Measurements from ENCODE around the gene TMEM234. TPM values are rescaled to one million over a fixed set of nuclear protein-coding genes. Genes with fewer than 3 reads are reported as not detected.

Gene TMEM234
- total RNA-seq, 4 donors from 2014 or later = 3.5 to 17.9 (median 9.9) TPM

DNA sequence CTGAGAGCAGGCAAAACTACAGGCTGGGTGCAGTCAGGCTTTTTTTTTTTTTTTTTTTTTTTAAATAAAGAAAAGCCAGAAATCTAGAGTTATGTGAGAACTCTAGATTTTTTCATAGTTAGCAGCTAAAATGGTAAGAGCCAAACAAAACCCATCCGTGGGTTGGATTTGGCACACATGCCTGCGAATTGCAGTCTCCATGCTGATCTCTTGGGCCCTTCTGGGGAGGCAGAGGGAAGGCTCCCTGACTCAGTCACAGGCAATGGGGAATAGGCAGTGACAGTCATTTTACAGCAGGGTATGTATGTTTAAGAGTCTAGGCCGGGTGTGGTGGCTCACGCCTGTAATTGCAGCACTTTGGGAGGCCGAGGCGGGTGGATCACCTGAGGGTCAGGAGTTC is 40.1 kb downstream of the TMEM234 start:
- Histone ChIP-seq H3K36me3 (peaks cover 0 to 60% of the 10 kb centered on the region in 2 donors), H3K27ac (no peak overlapping the region), H3K4me3 (peak overlapping the region in 1 of 2 donors; percentile 71), H3K4me1 (peaks cover 7 to 76% (median 23%) of the 10 kb centered on the region in 3 donors), H3K9me3 (no peaks in the 10 kb centered on the region), H3K27me3 (no peaks in the 10 kb centered on the region)
- TF ChIP-seq EP300 (IDR thresholded peaks at IDR 0.05) (no peak), POLR2AphosphoS5 (IDR thresholded peaks at IDR 0.05) (no peak), POLR2A (IDR thresholded peaks at IDR 0.05) (no peak)
- TF ChIP-seq, protein P1, sequence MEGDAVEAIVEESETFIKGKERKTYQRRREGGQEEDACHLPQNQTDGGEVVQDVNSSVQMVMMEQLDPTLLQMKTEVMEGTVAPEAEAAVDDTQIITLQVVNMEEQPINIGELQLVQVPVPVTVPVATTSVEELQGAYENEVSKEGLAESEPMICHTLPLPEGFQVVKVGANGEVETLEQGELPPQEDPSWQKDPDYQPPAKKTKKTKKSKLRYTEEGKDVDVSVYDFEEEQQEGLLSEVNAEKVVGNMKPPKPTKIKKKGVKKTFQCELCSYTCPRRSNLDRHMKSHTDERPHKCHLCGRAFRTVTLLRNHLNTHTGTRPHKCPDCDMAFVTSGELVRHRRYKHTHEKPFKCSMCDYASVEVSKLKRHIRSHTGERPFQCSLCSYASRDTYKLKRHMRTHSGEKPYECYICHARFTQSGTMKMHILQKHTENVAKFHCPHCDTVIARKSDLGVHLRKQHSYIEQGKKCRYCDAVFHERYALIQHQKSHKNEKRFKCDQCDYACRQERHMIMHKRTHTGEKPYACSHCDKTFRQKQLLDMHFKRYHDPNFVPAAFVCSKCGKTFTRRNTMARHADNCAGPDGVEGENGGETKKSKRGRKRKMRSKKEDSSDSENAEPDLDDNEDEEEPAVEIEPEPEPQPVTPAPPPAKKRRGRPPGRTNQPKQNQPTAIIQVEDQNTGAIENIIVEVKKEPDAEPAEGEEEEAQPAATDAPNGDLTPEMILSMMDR (IDR thresholded peaks at IDR 0.05) = no peak
- no peak for ATAC-seq
- WGBS, 2 donors (ENCODE audit: low coverage in 1 of 2) = 46 to 63% methylated on average over 2 of the region's 6 CpGs

DNA sequence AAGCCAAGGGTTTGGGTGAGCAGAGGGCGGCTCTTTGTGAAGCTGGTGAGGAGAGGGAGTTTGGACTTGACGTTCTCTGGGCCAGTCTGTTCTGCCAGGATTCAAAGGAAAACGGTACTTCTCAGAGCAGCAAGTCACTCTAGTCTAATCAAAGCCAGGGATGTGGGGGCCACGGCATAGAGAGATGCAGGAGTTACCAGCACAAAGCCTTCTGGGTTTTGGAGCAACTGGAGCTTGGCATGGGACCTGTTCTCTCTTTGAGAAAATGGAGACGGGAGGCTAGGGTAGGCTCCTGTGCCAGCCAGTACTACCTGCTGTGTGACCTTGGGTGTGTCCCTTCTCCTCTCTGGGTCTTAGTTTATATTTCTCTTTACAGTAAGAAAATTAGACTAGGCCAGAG is 40.6 kb downstream of the TMEM234 start:
- no peak for ATAC-seq
- peaks cover 0 to 55% of the 10 kb centered on the region in 2 donors for H3K36me3 ChIP-seq
- 60 to 74% methylated on average over 1 to 4 of the region's 5 CpGs for WGBS, 2 donors (ENCODE audit: low coverage in 1 of 2)
- H3K27me3 ChIP-seq = no peaks in the 10 kb centered on the region
- peaks cover 7 to 72% (median 23%) of the 10 kb centered on the region in 3 donors for H3K4me1 ChIP-seq
- peak overlapping the region in 1 of 2 donors; percentile 71 for H3K4me3 ChIP-seq
- peak overlapping the region in 3 of 4 donors; percentile 93 to 96 (median 96) for H3K27ac ChIP-seq
- TF ChIP-seq POLR2AphosphoS5 (IDR thresholded peaks at IDR 0.05) (no peak), EP300 (IDR thresholded peaks at IDR 0.05) (no peak), POLR2A (IDR thresholded peaks at IDR 0.05) (no peak)
- TF ChIP-seq, protein P1 (IDR thresholded peaks at IDR 0.05) = no peak
- H3K9me3 ChIP-seq = no peaks in the 10 kb centered on the region

DNA sequence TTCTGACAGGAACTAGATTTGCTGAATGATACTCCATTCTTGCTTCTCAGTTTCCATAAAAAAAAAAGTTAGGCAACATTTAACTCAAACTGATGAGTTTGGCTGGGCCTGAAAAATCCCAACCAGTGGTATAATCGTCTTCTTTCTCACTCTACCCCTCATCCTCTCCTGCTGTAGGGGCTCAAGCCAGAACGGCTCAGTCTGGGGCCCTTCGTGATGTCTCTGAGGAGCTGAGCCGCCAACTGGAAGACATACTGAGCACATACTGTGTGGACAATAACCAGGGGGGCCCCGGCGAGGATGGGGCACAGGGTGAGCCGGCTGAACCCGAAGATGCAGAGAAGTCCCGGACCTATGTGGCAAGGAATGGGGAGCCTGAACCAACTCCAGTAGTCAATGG is 41.1 kb downstream of the TMEM234 start:
- peak overlapping the region in 3 of 4 donors; percentile 93 to 96 (median 96) for H3K27ac ChIP-seq
- no peak for ATAC-seq
- TF ChIP-seq POLR2A (IDR thresholded peaks at IDR 0.05) = no peak
- TF ChIP-seq EP300 (IDR thresholded peaks at IDR 0.05) = no peak
- TF ChIP-seq, protein P1 (IDR thresholded peaks at IDR 0.05) = no peak
- TF ChIP-seq POLR2AphosphoS5 (IDR thresholded peaks at IDR 0.05) = no peak
- H3K27me3 ChIP-seq = no peaks in the 10 kb centered on the region
- 13 to 14% methylated on average over 1 of the region's 9 CpGs for WGBS, 2 donors (ENCODE audit: low coverage in 1 of 2)
- H3K4me3 ChIP-seq = peak overlapping the region in 1 of 2 donors; percentile 71
- peaks cover 0 to 50% of the 10 kb centered on the region in 2 donors for H3K36me3 ChIP-seq
- H3K4me1 ChIP-seq = peaks cover 7 to 69% (median 23%) of the 10 kb centered on the region in 3 donors
- H3K9me3 ChIP-seq = no peaks in the 10 kb centered on the region

DNA sequence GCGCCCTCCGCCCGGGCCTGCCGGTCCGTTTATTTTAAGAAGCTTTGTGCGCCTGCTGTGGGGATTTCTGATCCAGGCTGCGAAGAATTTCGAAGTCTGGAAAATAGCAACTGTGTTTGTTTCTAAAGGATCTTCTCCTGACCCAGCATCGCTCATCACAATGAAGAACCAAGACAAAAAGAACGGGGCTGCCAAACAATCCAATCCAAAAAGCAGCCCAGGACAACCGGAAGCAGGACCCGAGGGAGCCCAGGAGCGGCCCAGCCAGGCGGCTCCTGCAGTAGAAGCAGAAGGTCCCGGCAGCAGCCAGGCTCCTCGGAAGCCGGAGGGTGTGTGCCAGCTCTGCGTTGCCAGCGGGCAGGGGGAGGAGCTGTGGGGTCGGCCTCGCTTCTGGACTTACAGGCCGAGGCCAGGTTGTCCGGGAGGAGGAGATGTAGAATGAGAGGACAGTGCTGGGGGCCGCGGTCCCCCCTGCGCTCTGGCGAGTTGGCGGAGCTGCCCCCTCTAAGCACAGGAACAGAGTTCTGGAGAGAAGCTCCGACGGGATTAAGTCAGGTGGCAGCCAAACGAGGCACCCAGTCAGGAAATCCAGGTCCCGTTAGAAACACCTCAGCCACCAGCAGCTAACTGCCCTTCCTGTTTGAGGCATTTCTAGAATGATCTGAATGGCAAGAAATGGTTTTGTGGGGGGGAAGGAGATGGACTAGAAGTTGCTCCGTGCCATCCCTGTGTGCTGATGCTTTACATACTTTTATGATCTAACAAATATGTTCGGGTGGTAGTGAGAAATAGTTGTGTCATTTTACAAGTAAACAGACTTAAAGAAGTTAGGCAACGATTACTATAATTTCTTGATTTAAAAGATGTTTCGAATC is 41.7 kb downstream of the TMEM234 start:
- TF ChIP-seq, protein P1 (IDR thresholded peaks at IDR 0.05) = no peak
- TF ChIP-seq POLR2A (IDR thresholded peaks at IDR 0.05) (no peak), EP300 (IDR thresholded peaks at IDR 0.05) (no peak), POLR2AphosphoS5 (IDR thresholded peaks at IDR 0.05) (no peak)
- Histone ChIP-seq H3K27ac (peak overlapping the region; percentile 89 to 96 (median 94)), H3K4me1 (peaks cover 7 to 63% (median 23%) of the 10 kb centered on the region in 3 donors), H3K36me3 (peaks cover 0 to 44% of the 10 kb centered on the region in 2 donors), H3K9me3 (no peaks in the 10 kb centered on the region), H3K4me3 (peak overlapping the region; percentile 70 to 71), H3K27me3 (no peaks in the 10 kb centered on the region)
- WGBS, 2 donors (ENCODE audit: low coverage in 1 of 2) = 6 to 10% methylated on average over 7 to 12 of the region's 36 CpGs
- peak; percentile 34 for ATAC-seq
